KG1 (cell line): ENCODE results near the gene DUOX2.
"Not testable (repeated sequence)": the region's sequence is repeated elsewhere in the genome, so short reads cannot be mapped to it uniquely, and the experiment has no call there.

ENCODE experiments used
- DNase-seq: peaks from one replicate; lab custom pipeline; 2025; lab: John Stamatoyannopoulos, UW

DUOX2 gene

DNA sequence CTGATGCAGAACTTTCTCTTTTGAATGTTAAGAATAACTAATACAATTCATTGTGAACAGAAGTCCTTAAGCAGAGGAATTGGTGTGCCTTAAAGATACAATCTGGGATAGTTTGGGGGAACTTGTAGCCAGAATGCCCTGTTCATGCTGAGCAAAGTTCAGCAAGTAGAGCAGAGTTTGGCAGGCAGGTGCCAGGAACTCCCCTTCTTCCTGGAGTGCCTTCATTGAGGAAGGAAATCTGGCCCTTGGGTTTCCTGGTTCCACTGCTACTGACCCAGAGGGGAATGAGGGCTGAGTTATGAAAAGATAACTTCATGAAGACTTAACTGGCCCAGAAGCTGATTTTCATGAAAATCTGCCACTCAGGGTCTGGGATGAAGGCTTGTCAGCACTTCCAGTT lies 40.4 kb downstream of the DUOX2 start:
- not testable (repeated sequence) for DNase-seq

- not testable (repeated sequence) for DNase-seq
These were observed 44.0 kb downstream of the DUOX2 start for GRCh38 chr15:45069942-45070360.

DNA sequence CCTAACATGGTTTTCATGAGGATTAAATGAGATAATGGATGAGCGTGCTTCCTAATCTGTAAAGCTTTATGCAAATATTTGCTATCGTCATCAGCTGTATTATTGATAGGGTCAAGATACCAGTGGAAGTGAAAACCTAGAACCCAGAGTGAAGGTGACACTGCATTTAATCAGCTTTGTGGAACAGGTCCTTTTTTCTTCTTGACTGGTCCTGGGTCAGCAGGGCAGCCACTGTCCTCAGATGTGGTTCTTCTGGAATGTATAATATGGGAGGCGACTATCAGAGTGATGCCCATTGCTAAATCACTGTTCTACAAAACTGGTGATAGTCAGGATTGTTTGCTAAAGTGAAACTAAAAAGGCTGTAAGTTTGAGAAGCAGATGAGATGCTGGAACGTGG lies 49.6 kb downstream of the DUOX2 start:
- DNase-seq, result no peak

GRCh38 chr15:45062301-45062700 lies 51.7 kb downstream of the DUOX2 start:
- DNase-seq, result not testable (repeated sequence)

DNA sequence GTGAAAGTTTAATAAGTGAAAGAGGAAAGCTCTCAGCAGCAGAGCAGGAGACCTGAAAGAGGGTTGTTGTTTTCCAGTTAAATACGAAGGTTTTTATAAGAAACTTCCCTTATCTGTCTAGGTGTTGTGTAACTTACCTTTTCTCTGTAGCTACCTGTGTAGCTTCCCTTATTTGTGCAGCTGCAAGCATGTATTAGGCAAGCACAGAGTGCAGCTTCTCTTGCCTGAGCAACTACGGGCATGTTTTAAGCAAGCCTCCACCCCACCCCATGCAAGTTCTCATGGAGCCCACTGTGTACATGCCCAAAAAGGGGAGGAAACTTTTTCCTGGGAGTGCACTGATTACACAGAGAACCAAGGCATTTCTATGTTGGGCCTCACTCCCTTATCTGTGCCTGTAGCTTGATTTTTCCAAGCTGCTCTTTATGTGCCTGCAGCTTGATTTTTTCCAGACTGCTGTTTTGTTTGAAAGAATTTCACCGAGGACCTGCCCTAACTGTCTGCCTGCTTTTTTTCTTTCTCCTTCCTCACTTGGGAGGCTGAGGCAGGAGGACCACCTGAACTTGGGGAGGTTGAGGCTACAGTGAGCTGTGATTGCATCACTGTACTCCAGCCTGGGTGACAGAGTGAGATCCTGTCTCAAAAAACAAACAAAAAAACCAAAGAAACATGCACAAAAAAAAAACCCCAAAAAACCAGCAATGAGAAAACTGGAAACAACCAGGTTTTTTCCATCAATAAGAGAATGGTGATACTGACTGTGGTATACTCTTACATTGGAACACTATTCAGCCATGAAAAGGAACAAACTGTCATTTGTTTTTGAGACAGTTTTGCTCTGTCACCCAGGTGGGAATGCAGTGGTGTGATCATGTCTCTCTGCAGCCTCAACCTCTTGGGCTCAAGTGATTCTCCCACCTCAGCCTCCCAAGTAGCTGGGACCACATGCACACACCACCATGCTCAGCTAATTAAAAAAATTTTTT lies 55.0 kb downstream of the DUOX2 start:
- DNase-seq, result not testable (repeated sequence)

DNA sequence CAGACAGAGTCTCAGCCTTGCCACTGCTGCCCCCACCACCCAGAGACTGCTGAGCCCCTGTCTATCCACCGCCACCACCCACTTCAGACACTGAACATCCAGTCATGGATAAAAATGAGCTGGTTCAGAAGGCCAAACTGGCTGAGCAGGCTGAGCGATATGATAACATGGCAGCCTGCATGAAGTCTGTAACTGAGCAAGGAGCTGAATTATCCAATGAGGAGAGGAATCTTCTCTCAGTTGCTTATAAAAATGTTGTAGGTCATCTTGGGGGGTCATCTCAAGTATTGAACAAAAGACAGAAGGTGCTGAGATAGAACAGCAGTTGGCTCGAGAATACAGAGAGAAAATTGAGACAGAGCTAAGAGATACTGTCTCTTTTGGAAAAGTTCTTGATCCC lies 61.3 kb downstream of the DUOX2 start:
- DNase-seq, result not testable (repeated sequence)

DNA sequence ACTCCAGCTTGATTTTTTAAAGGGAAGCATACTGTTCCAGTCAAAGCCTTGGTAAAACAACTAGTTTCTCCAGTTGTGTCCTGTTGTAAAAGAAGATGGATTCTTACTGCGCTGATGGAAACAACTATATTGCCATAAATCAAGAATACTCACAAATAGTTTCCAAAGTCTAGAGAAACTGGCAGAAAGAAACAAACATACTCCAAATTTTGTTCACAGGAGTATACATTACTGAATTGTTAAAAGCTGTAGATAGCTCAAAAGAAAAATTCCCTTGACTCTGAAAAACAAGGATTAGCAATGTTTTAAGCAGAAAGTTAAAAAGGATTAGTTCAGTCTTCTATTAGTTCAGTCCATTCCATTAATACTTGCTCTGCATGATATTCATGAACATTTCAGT lies 63.4 kb downstream of the DUOX2 start:
- no peak for DNase-seq

- no peak for DNase-seq
These were observed 65.0 kb downstream of the DUOX2 start for GRCh38 chr15:45048794-45049631.

DNA sequence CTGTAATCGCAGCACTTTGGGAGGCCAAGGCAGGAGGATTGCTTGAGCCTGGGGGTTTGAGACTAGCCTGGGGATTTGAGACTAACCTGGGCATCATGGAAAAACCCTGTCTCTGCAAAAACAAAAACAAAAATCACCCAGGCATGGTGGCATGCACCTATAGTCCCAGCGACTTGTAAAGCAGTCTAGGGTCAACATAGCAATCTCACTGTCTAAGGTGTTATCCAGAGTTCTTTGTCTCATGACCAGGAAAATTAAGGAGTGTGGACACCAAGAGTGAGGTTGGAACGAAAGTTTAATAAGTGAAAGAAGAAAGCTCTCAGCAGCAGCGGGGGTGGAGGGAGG lies 65.6 kb downstream of the DUOX2 start:
- DNase-seq, result not testable (repeated sequence)

- not testable (repeated sequence) for DNase-seq
These were observed 69.7 kb downstream of the DUOX2 start for GRCh38 chr15:45044270-45044669.

- not testable (repeated sequence) for DNase-seq
These were observed 71.1 kb downstream of the DUOX2 start for GRCh38 chr15:45042859-45043258.
